Stimulated activated CD4-positive, alpha-beta T cell treated with anti-CD3 and anti-CD28 coated beads, TNF-alpha, amount 100 ng/mL, for 24 hours (primary cell): ENCODE data around the gene GALNTL6.

Experiments
- DNase-seq, 3 experiments: peaks; one replicate each; pipeline ENCODE4 v3.0.0-alpha.2; 2020; ENCODE audit warnings: low read depth in 3 of 3

The GALNTL6 gene

DNA sequence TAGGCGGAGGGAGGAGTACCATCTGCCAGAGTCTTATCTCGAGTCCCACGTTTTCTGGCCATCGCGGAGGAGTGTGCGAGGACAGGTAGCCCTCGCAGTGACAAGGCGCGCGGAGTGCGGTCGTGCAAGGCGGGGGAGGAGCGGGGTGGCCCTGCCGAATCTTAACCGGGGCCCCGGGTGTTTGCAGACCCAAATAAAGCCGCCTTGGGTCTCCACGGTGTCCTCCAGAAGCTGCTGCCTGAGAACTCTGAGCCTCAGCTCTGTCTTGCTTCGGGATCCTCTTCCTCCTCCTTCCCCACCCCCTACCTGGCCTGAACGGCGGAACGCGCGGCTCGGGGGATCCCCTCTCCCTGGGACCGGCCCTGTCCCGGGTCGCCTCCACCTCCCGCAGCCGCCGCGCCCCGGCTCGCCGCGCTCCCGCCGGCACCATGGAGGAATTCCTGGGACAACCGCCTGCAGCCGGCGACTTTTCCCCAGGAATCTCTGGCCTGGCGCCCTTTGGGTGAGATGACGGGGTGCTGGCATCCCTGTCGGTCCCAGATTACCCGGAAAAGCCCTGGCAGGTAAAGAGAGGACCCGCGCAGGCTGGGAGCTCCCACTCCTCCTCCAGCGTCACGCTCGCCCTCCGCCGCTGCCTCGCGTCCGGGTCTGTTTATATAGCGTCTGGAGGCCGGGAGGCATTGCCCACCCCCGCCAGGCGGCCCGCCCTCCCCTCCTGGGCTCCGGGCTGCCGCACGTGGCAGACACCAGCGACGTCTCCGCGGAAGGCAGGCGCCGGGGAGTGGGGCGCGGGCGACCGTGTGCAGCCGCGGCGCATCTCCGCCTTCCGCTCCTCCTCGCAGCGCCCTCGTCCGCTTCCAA lies at the start of gene GALNTL6:
Gene GALNTL6, plus strand, starts transcription at position 740 of the 861 bp plus-strand sequence.
- DNase-seq = no peak

- DNase-seq = no peak
Observed at GRCh38 chr4:171765514-171765913, 47.7 kb upstream of the GALNTL6 start.

DNA sequence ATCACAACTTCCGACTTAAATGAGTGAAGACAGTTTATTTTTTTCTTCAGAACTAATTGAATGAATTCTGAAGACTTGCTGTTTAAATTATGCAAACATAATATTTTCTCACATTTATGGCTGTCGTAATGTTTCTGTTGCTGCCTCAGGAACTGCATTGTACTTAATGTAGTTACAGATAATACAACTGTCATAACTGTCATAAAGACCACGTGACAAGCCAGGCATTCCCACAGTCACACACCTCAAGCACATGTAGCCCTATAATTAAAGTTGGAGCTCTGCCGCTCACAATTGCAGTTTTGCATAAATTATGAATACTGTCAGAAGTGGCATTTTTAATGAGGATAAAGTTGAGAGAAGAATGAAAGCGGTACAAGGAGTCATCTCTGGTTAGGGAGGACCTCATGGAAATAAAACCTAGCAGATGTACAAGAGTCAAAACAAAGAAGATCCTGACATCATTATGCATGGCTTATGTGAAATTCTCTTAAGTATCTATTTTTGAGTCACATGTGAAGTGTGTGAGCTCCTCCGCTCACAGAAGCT lies 38.5 kb upstream of the GALNTL6 start:
- DNase-seq = no peak

DNA sequence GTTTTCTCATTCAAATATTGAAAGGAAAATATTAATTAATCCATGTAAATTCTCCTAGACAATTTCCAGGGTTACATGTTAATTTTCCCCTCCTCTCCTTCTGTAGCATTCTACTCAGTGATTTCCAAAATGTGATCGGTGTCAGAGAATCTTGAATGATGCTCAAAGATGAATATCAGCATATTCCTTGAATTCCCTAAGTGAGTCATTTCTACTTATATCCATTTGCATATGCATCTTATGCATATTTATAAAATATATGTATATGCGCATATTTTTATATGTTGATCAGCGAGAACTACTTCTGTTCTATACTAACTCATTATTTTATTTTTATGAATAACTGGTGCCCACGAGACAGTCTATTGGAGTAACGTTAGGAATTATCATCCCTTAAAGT lies 33.9 kb upstream of the GALNTL6 start:
- no peak for DNase-seq

DNA sequence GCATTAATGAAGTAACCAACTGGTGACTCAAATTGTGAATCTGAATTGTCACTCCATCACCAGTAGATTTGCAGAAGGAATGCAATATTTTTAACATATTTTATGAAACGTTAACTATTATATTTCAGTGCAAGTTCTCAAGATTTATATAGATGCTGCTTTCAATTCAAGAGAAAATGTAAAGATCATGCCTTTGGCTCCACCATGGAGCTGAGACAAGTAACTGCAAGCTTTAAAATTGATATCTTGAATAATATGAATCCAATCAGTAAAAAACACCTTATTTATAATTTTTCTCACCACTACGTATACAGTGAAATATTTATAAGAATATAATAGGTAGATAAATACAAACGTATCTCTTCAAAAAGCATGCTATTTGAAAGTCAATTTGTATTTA lies 27.8 kb upstream of the GALNTL6 start:
- DNase-seq = no peak

- no peak for DNase-seq
Observed at GRCh38 chr4:171793723-171794122, 19.5 kb upstream of the GALNTL6 start.

DNA sequence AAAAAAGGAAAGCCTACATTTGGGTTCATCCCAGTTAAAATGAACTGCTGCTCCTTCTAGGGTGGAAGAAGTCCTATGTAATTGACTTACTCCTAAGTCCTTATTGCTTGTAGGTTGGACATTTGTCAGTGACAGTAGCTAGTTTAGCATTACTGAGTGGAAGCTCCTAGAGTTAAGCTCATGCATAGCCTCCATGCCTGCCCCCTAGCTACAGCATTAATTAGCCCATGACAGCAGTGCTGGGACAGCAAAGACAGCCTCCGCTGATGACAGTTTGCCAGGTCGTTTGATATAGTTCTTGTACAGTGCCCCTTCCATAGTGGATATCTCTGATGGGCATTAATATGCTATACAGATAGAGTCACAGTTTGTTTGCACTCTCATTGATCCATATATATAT lies 18.7 kb upstream of the GALNTL6 start:
- DNase-seq = no peak

- DNase-seq = no peak
Observed at GRCh38 chr4:171809854-171810253, 3.4 kb upstream of the GALNTL6 start.

DNA sequence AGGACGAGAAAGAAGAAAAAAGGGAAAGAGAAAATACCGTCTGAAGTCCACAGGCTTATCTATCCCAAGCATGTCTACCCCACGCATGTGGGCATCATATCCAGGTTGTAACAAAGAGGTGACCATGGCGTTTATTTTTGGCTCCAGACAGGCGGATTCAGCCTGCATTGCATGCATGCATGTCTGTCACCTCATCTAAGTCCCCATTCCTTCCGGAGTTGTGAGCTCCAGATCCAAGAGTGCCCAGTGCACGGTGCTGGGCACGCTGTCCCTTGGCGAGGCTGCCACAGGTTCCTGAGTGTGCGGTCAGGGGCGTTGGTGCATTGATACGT lies 905 bp upstream of the GALNTL6 start:
- no peak for DNase-seq

- no peak for DNase-seq
Observed at GRCh38 chr4:171813526-171814250, 484 bp downstream of the GALNTL6 start.

DNA sequence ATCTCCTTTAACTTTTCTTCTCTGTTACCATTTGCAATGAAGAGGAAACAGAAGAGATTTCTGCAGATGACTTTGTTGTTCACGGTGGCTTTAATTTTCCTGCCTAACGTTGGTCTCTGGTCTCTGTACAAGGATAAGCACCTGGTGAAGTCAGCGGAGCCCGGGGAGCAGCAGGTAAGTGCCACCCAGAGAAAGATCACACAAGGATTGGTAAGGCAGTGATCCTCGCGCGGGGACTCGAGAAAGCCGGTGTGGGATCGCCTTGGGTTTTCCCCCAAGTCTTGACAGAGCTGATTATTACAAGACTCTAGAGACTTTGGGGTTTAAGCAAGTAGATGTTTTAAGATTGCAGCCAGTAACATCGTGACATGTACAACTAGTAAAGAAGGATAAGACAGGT lies 1.3 kb downstream of the GALNTL6 start:
- no peak for DNase-seq

DNA sequence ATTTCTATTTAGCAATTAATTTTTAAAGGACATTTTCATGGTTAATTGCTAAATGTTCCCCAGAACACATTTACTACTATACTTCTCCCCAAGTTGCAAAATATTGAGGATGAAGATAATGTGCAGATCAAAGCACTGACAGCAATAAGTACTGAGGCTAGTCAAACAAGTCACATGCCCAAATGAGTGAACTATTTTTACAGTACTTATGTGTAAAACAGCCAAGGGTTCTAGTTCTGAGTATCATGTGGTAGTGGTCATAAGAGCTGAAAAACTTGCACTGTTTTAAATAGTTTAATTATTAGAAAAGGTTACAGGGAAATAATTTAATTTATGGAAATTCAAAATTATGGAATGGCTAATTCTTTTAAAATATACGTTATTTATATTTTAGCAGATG lies 3.8 kb downstream of the GALNTL6 start:
- no peak for DNase-seq

DNA sequence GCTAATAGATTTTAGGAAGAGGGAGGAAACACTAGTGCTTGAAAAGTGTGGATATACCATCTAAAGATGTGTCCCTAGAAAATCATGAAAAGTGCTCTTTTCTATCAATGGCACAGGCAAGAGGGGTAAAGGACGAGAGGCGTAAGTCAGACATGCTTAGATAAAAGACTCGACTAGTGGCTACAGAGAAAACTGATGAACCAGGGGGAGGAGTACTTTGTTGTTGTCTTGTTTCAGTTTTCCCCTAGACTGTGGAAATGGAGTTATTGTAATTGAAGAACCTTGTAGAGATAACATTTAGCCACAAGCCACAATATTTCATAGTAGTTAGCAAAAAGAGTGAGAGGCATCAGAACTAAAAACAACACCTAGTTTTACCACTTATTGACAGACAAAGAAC lies 21.4 kb downstream of the GALNTL6 start:
- DNase-seq = no peak

DNA sequence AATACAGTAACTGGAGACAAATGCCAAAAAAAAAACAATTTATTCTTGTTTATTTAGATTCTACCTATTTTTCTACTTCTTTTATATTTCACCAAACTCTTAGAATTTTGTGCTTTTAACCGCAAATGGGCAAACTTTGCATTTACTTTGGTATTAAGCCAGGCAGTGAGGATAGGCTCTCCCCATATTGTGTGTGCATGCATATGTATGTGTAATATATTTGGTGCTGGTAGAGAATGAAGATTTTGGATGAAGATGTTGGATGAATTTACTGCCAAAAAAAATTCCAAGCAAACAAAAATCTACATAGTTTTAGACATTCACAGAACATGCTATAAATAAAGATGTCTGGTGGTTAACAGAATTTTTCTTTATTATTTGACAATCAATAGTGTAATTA lies 30.3 kb downstream of the GALNTL6 start:
- DNase-seq = no peak

DNA sequence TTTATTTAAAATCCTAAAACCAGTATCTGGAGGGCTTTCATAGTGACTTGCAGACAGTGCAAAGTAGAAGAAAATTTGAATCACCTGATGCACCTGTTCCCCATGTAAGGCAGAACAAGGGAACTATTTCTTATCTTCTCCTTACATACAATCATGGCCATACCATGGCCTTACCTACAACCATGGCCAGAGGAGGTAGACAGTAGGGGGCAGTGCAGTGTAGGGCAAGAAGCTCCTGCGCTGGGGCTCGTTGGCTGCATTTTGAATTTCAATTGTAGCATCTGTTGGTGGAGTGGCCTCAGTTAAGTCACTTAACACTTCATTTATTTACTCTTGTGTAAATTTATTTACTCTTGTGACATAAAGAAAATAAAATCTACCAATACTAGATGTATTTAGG lies 33.0 kb downstream of the GALNTL6 start:
- DNase-seq = no peak

DNA sequence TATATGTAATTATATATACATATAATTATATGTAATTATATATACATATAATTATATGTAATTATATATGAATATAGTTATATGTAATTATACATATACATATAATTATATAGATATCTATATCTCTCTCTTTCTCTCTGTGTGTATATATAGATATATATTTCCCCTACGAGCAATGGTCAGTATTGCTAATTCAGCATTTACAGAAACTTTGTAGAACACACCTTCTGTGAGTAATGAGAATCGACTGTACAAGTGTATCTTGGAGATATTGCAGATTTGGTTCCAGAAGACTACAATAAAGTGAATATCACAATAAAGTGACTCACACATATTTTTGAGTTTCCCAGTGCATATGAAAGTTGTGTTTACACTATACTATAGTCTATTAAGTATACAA lies 33.7 kb downstream of the GALNTL6 start:
- no peak for DNase-seq

- DNase-seq = no peak
Observed at GRCh38 chr4:171847751-171848150, 34.5 kb downstream of the GALNTL6 start.

- DNase-seq = no peak
Observed at GRCh38 chr4:171849686-171850222, 36.5 kb downstream of the GALNTL6 start.

GRCh38 chr4:171851295-171851694 lies 38.1 kb downstream of the GALNTL6 start:
- no peak for DNase-seq

GRCh38 chr4:171857302-171858012 lies 44.3 kb downstream of the GALNTL6 start:
- no peak for DNase-seq

DNA sequence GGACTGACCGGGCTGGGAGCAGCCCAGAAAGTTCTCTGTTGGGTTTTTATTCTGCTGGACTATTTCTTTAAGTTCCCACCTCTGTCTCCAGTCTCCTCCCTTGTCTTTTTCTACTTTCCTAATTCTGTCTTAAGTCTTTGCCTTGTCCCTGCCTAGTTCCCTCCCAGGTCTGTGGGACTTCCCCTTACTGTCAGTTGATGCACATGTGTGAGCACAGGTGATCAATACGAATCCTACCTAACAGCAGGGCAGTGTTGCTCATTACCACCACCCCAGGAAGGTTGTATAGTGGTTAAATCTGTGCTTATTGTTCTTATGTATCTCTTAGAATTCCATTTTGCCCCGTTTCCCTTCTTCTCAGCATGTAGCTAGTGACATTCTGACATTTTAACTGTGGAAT lies 62.1 kb downstream of the GALNTL6 start:
- DNase-seq = no peak

DNA sequence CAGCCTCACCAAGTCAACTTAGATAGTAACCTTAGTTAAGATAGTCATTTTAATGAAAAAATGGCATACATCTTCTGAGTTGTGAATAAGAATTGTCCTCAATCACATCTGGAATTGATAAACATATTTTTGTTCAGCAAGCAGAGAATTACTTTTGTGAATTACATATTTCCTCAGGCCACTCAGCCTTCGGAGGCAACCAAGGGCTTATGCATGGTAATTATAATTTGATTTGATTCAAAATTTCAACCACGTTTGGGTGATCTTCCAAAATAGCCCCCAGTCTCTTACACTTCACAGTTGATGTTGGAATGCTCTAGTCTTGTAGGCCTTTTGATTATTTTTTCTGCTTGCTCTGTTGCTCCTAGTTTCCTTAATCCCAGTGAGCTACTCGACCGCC lies 63.4 kb downstream of the GALNTL6 start:
- DNase-seq = no peak
